HepG2 (cell line): ENCODE data around the gene SEC14L1. TPM values are rescaled to one million over a fixed set of nuclear protein-coding genes. Genes with fewer than 3 reads are reported as not detected.

Source experiments
- ATAC-seq: fragments of 200-7000 bp; cut with Tn5 transposase; 3 replicates; pipeline ENCODE4 v1.9.1; 2020; ENCODE audit warnings: mild to moderate bottlenecking, moderate library complexity
- BruUV-seq: library from RNA; stranded (reverse); fragments of 400-500 nt; replicated peaks from 2 replicates; lab custom pipeline; 2021; lab: Mats Ljungman, UMichigan
- CTCF ChIA-PET: fragments of 300-600 bp; formaldehyde crosslinking; extraction: SDS; loops from one replicate; lab custom pipeline; 2021; ENCODE audit warnings: low total read pairs, inconsistent platforms, low intra/inter-chr PET ratio; lab: Yijun Ruan, JAX
- POLR2A ChIA-PET: fragments of 350-600 bp; sonication (Branson Sonifier 250); formaldehyde crosslinking; loops from one replicate; lab custom pipeline; 2020; ENCODE audit warnings: antibody characterized with exemption, inconsistent platforms; lab: Yijun Ruan, JAX
- DNase-seq: peaks from one replicate; pipeline ENCODE4 v3.0.0-alpha.2; 2015; ENCODE audit warnings: low spot score
- FAIRE-seq: peaks from 3 replicates; lab custom pipeline; 2011; peaks lifted over from hg19 to GRCh38; lab: Jason Lieb, UNC
- H2AFZ ChIP-seq: one replicate; pipeline ENCODE4 v1.6.1; 2011; ENCODE audit warnings: low read length, inconsistent platforms
- H3K27ac ChIP-seq: fragments of 300-600 bp; 3 replicates; pipeline ENCODE4 v1.8.0; 2011; ENCODE audit warnings: mixed run types, mild to moderate bottlenecking, mixed read lengths, low read length, inconsistent platforms; ENCODE audit not compliant: insufficient read depth; ENCODE audit errors: extremely low read length
- H3K27me3 ChIP-seq, 2 experiments: fragments of 200-600 bp in 1 of 2; 2 replicates in 1 of 2; 3 replicates in 1 of 2; pipeline versions ENCODE4 v1.6.0 to v1.8.0; 2011; ENCODE audit warnings: low read length in 2 of 2, mild to moderate bottlenecking in 2 of 2, moderate library complexity in 2 of 2, inconsistent platforms in 1 of 2; ENCODE audit not compliant: insufficient read depth in 2 of 2, control insufficient read depth in 1 of 2
- H3K36me3 ChIP-seq, 2 experiments: fragments of 200-600 bp in 1 of 2; replicated peaks in 1 of 2; 2 replicates in 1 of 2; 3 replicates in 1 of 2; pipeline versions ENCODE4 v1.5.1 to v1.8.0; 2011; ENCODE audit warnings: low read length in 2 of 2, inconsistent platforms in 1 of 2; ENCODE audit not compliant: insufficient read depth in 2 of 2, control insufficient read depth in 1 of 2
- H3K4me1 ChIP-seq: 2 replicates; pipeline ENCODE4 v1.5.1; 2012; ENCODE audit warnings: low read length, inconsistent platforms; ENCODE audit not compliant: insufficient read depth
- H3K4me2 ChIP-seq: 2 replicates; pipeline ENCODE4 v1.6.0; 2011; ENCODE audit warnings: low read depth, low read length, inconsistent platforms
- H3K4me3 ChIP-seq, 3 experiments: fragments of 200-600 bp in 1 of 3; sonication (generic), shearing (Covaris generic) in 1 of 3; replicated peaks in 1 of 3; 2 replicates each; pipeline ENCODE4 v1.5.1; 2011 to 2016; ENCODE audit warnings: low read length in 3 of 3, inconsistent platforms in 2 of 3, low read depth in 2 of 3, mild to moderate bottlenecking in 2 of 3, control low read depth in 1 of 3, mixed read lengths in 1 of 3; ENCODE audit not compliant: insufficient read depth in 1 of 3
- H3K79me2 ChIP-seq: one replicate; pipeline ENCODE4 v1.6.1; 2011; ENCODE audit warnings: low read length, inconsistent platforms; ENCODE audit not compliant: insufficient read depth
- H3K9ac ChIP-seq: 2 replicates; pipeline ENCODE4 v1.6.0; 2011; ENCODE audit warnings: mild to moderate bottlenecking, low read depth, low read length, inconsistent platforms; ENCODE audit not compliant: insufficient read depth
- H3K9me3 ChIP-seq: 2 replicates; pipeline ENCODE4 v1.5.1; 2012; ENCODE audit warnings: mild to moderate bottlenecking, low read length
- H4K20me1 ChIP-seq: 2 replicates; pipeline ENCODE4 v1.6.0; 2011; ENCODE audit warnings: inconsistent platforms, mild to moderate bottlenecking, low read length, moderate library complexity; ENCODE audit not compliant: insufficient read depth
- HNF4G ChIP-seq, 2 experiments: sonication (generic) in 1 of 2; formaldehyde crosslinking in 1 of 2; IDR thresholded peaks; 2 replicates each; pipeline versions ENCODE4 v1.4.0 to v1.6.1; 2011 to 2020; ENCODE audit warnings: borderline replicate concordance in 2 of 2, low read depth in 2 of 2, mild to moderate bottlenecking in 2 of 2, low read length in 1 of 2, missing genetic modification reagents in 1 of 2, moderate library complexity in 1 of 2
- KLF15 ChIP-seq: sonication (generic); formaldehyde crosslinking; IDR thresholded peaks from 2 replicates; pipeline ENCODE4 v1.8.1; 2023; ENCODE audit warnings: borderline replicate concordance, mild to moderate bottlenecking, inconsistent platforms, missing genetic modification reagents, mixed read lengths
- KLF6 ChIP-seq: IDR thresholded peaks from 2 replicates; pipeline ENCODE4 v1.8.0; 2016; ENCODE audit warnings: missing biosample characterization, missing genetic modification reagents
- RELA ChIP-seq: sonication (generic); formaldehyde crosslinking; IDR thresholded peaks from 2 replicates; pipeline ENCODE4 v1.4.0; 2020; ENCODE audit warnings: missing genetic modification reagents
- TAF1 ChIP-seq: sonication (generic); formaldehyde crosslinking; IDR thresholded peaks from 2 replicates; pipeline ENCODE4 v1.4.0; 2020; ENCODE audit warnings: missing genetic modification reagents
- TRIM22 ChIP-seq: fragments of 450-650 bp; IDR thresholded peaks from 2 replicates; pipeline ENCODE4 v1.6.1; 2017
- UBTF ChIP-seq: sonication (generic); formaldehyde crosslinking; IDR thresholded peaks from 2 replicates; pipeline ENCODE4 v1.4.0; 2020; ENCODE audit warnings: mild to moderate bottlenecking, missing genetic modification reagents
- ZNF556 ChIP-seq: sonication (generic); formaldehyde crosslinking; IDR thresholded peaks from 2 replicates; pipeline ENCODE4 v1.4.0; 2020; ENCODE audit warnings: mild to moderate bottlenecking, missing genetic modification reagents, borderline replicate concordance
- WGBS: methylation state at CpG from one replicate; pipeline ENCODE4 v1.1.6; 2017; ENCODE audit warnings: low lambda C conversion rate; 5-methylcytosine and 5-hydroxymethylcytosine counted together
- in situ Hi-C: cut with HindIII; loops from 2 replicates; pipeline ENCODE4 v1.10.0; 2017; ENCODE audit warnings: low pct_unique_long_range_greater_than_20kb; ENCODE audit not compliant: extremely low pct_ligation_motif_present
- intact Hi-C: fragments of 100-400 bp; cut with micrococcal nuclease; formaldehyde crosslinking; loops from one replicate; pipeline ENCODE4 v1.10.0; 2022; ENCODE audit not compliant: unreplicated experiment
- polyA plus RNA-seq, 8 experiments: library from polyadenylated mRNA; depleted of rRNA in 3 of 8; stranded (reverse) in 7 of 8; unstranded in 1 of 8; fragments of >200 nt; fragmentation: Illumina TruSeq in 4 of 8; extraction: Trizol in 4 of 8; gene quantifications; 2 replicates each; pipeline versions ENCODE4 v1.2.1 to v1.2.3, GENCODE V29; 2011 to 2016; ENCODE audit warnings: low read depth in 4 of 8, missing spikeins in 1 of 8, mixed read lengths in 1 of 8; ENCODE audit not compliant: insufficient read depth in 1 of 8
- total RNA-seq, 5 experiments: library from RNA; depleted of rRNA; stranded (reverse); fragments of >200 nt; fragmentation: Illumina TruSeq; extraction: Trizol; gene quantifications; 2 replicates each; pipeline ENCODE4 v1.2.3, GENCODE V29; 2016; ENCODE audit warnings: low read depth in 1 of 5

The SEC14L1 gene
- total and polyA plus RNA-seq, 2 of the 13 experiments (the other 11 are each of a cell fraction or from before 2014, with no cell fraction given) = 26.3 to 43.9 TPM

GRCh38 chr17:77225265-77225664 is 84.5 kb downstream of the SEC14L1 start:
- Histone ChIP-seq H3K27me3 (peaks cover 11 to 18% of the 10 kb centered on the region in 2 experiments; a peak in 4 of 5 replicates), H3K79me2 (no peaks in the 10 kb centered on the region), H3K4me2 (no peak overlapping the region), H3K9me3 (peaks cover 6% of the 10 kb centered on the region; the same call in 1 of the 2 replicates), H2AFZ (no peak overlapping the region), H3K36me3 (no peaks in the 10 kb centered on the region), H3K4me3 (no peak overlapping the region), H4K20me1 (no peaks in the 10 kb centered on the region), H3K9ac (no peak overlapping the region), H3K27ac (no peak overlapping the region), H3K4me1 (peaks cover 19% of the 10 kb centered on the region; the same call in 1 of the 2 replicates)
- ChIA-PET POLR2A (no interaction called here), CTCF (no interaction called here)
- WGBS = 9% methylated on average over 1 of the region's 1 CpG
- in situ Hi-C loops = loop anchor here (25.0 kb wide), 1 partner anchor 363 kb away; the partner anchor contains the start of gene MGAT5B
- DNase-seq = no peak
- no peak for ATAC-seq
- no peak for TF ChIP-seq TAF1 (CRISPR knock-in tag)
- TF ChIP-seq TRIM22 = no peak
- no peak for TF ChIP-seq UBTF
- TF ChIP-seq HNF4G (IDR thresholded peaks at IDR 0.05; ENCODE audit: borderline replicate concordance, low read depth, low read length) = no peak
- no peak for TF ChIP-seq HNF4G (CRISPR knock-in tag; IDR thresholded peaks at IDR 0.05; ENCODE audit: borderline replicate concordance, low read depth)
- TF ChIP-seq RELA (CRISPR knock-in tag) = no peak
- no peak for TF ChIP-seq KLF6
- no peak for TF ChIP-seq KLF15 (CRISPR knock-in tag)
- TF ChIP-seq ZNF556 = no peak
- intact Hi-C loops = no loop called here
- no peak for FAIRE-seq
- BruUV-seq = no TSS peak
